Keratinocyte (primary cell): Measurements from ENCODE around the gene RAP2A. TPM values are rescaled to one million over a fixed set of nuclear protein-coding genes. Genes with fewer than 3 reads are reported as not detected.

Experiments
- DNase-seq: peaks from one replicate; pipeline ENCODE4 v3.0.0-alpha.2; 2011; ENCODE audit warnings: low read depth, missing footprints, low spot score
- FAIRE-seq: peaks from 2 replicates; lab custom pipeline; 2011; peaks lifted over from hg19 to GRCh38; lab: Jason Lieb, UNC
- H2AFZ ChIP-seq: 2 replicates; pipeline ENCODE4 v1.6.0; 2012; ENCODE audit warnings: low read length, control low read depth, inconsistent platforms; ENCODE audit not compliant: control insufficient read depth
- H3K27ac ChIP-seq: 2 replicates; pipeline ENCODE4 v1.5.1; 2011; ENCODE audit warnings: low read length; ENCODE audit not compliant: control insufficient read depth, insufficient read depth
- H3K27me3 ChIP-seq: 3 replicates; pipeline ENCODE4 v1.6.0; 2011; ENCODE audit warnings: low read length; ENCODE audit not compliant: control insufficient read depth, insufficient read depth; ENCODE audit errors: extremely low read depth
- H3K36me3 ChIP-seq, 2 experiments: 2 replicates in 1 of 2; 3 replicates in 1 of 2; pipeline ENCODE4 v1.5.1; 2011; ENCODE audit warnings: low read length in 2 of 2, mild to moderate bottlenecking in 1 of 2; ENCODE audit not compliant: control insufficient read depth in 2 of 2, insufficient read depth in 2 of 2; ENCODE audit errors: extremely low read depth in 1 of 2
- H3K4me1 ChIP-seq: 3 replicates; pipeline ENCODE4 v1.5.1; 2011; ENCODE audit warnings: low read length; ENCODE audit not compliant: control insufficient read depth, insufficient read depth; ENCODE audit errors: extremely low read depth
- H3K4me2 ChIP-seq: 3 replicates; pipeline ENCODE4 v1.6.0; 2011; ENCODE audit warnings: low read depth, low read length; ENCODE audit not compliant: control insufficient read depth, insufficient read depth; ENCODE audit errors: extremely low read depth
- H3K4me3 ChIP-seq, 3 experiments: fragments of 200-600 bp in 1 of 3; sonication (generic) in 1 of 3; 2 replicates in 2 of 3; 3 replicates in 1 of 3; pipeline ENCODE4 v1.5.1; 2011 to 2016; ENCODE audit warnings: low read length in 3 of 3, mild to moderate bottlenecking in 3 of 3, control low read depth in 2 of 3, inconsistent platforms in 1 of 3, low read depth in 1 of 3, mixed read lengths in 1 of 3, mixed run types in 1 of 3, moderate library complexity in 1 of 3; ENCODE audit not compliant: control insufficient read depth in 2 of 3, insufficient read depth in 2 of 3; ENCODE audit errors: extremely low read depth in 1 of 3
- H3K79me2 ChIP-seq: 2 replicates; pipeline ENCODE4 v1.6.0; 2012; ENCODE audit warnings: low read length; ENCODE audit not compliant: control insufficient read depth, insufficient read depth
- H3K9ac ChIP-seq: 3 replicates; pipeline ENCODE4 v1.6.0; 2011; ENCODE audit warnings: low read length; ENCODE audit not compliant: control insufficient read depth, insufficient read depth; ENCODE audit errors: extremely low read depth
- H3K9me1 ChIP-seq: 3 replicates; pipeline ENCODE4 v1.6.0; 2011; ENCODE audit warnings: low read length; ENCODE audit not compliant: control insufficient read depth, insufficient read depth; ENCODE audit errors: extremely low read depth
- H3K9me3 ChIP-seq: 2 replicates; pipeline ENCODE4 v1.5.1; 2012; ENCODE audit warnings: low read depth, low read length; ENCODE audit not compliant: control insufficient read depth
- H4K20me1 ChIP-seq: 3 replicates; pipeline ENCODE4 v1.6.0; 2011; ENCODE audit warnings: low read length; ENCODE audit not compliant: control insufficient read depth, insufficient read depth; ENCODE audit errors: extremely low read depth
- EZH2 ChIP-seq: IDR thresholded peaks from one replicate; pipeline ENCODE4 v1.6.1; 2012; ENCODE audit warnings: inconsistent platforms, mild to moderate bottlenecking, low read length, moderate library complexity
- dilution Hi-C: fragments of 300-500 bp; cut with MboI; formaldehyde crosslinking; loops from one replicate; pipeline ENCODE4 v1.7.0; 2020; ENCODE audit warnings: low sequenced_read_pairs; ENCODE audit not compliant: extremely low pct_ligation_motif_present
- polyA plus RNA-seq, 5 experiments: library from polyadenylated mRNA; depleted of rRNA in 3 of 5; stranded (reverse) in 3 of 5; stranded (forward) in 1 of 5; unstranded in 1 of 5; fragments of >200 nt; gene quantifications; 1 replicate in 1 of 5; 2 replicates in 3 of 5; 3 replicates in 1 of 5; pipeline versions ENCODE4 v1.2.1 to v1.2.3, GENCODE V29; 2011 to 2012; ENCODE audit warnings: missing spikeins in 2 of 5, low read depth in 1 of 5, low replicate concordance in 1 of 5
- small RNA-seq, 3 experiments: library from RNA; depleted of rRNA; stranded (forward); fragments of <200 nt; gene quantifications; one replicate each; pipeline ENCODE3, GENCODE V24; 2012; ENCODE audit warnings: low read depth in 3 of 3, low replicate concordance in 1 of 3; ENCODE audit not compliant: insufficient read length in 3 of 3
- TF ChIP-seq, protein P1 (sequence below), 3 experiments: IDR thresholded peaks in 1 of 3; conservative IDR thresholded peaks in 1 of 3; optimal IDR thresholded peaks in 1 of 3; 2 replicates in 2 of 3; 3 replicates in 1 of 3; pipeline versions ENCODE3 to v1.5.1; 2011; ENCODE audit warnings: low read length in 3 of 3, mild to moderate bottlenecking in 3 of 3, moderate library complexity in 2 of 3, control low read depth in 1 of 3, inconsistent platforms in 1 of 3; ENCODE audit not compliant: insufficient read depth in 2 of 3; ENCODE audit errors: extremely low read depth in 1 of 3

RAP2A gene
- polyA plus RNA-seq, 1 donor (not counting 4 experiments of a cell fraction or from before 2014, with no cell fraction given) = 19.0 TPM

DNA sequence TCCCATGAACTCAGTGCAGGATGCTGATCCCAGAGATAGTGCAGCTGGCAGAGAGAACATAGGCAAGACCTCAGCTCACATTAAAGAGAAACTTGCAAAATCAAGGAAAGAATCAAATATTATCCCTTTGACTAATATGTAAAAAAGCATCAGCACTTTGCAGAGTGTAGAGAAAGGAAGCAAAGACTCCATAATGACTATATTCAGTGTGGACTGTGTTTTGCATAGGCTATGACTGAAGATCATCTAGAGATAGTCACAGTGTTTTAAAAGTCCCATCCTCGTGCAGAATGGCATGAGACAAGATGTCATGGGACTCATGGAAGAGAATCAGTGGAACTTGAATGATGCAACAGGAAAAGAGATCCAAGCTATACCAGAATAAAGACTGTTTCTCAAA, 84.0 kb downstream of the RAP2A start:
- no peaks in the 10 kb centered on the region for H3K36me3 ChIP-seq
- FAIRE-seq = no peak
- no peaks in the 10 kb centered on the region for H3K27me3 ChIP-seq
- H3K4me3 ChIP-seq = no peak overlapping the region
- H3K4me2 ChIP-seq = no peak overlapping the region
- dilution Hi-C loops = no loop called here
- no peaks in the 10 kb centered on the region for H4K20me1 ChIP-seq
- H2AFZ ChIP-seq = no peak overlapping the region
- no peak for TF ChIP-seq EZH2
- TF ChIP-seq, protein P1, sequence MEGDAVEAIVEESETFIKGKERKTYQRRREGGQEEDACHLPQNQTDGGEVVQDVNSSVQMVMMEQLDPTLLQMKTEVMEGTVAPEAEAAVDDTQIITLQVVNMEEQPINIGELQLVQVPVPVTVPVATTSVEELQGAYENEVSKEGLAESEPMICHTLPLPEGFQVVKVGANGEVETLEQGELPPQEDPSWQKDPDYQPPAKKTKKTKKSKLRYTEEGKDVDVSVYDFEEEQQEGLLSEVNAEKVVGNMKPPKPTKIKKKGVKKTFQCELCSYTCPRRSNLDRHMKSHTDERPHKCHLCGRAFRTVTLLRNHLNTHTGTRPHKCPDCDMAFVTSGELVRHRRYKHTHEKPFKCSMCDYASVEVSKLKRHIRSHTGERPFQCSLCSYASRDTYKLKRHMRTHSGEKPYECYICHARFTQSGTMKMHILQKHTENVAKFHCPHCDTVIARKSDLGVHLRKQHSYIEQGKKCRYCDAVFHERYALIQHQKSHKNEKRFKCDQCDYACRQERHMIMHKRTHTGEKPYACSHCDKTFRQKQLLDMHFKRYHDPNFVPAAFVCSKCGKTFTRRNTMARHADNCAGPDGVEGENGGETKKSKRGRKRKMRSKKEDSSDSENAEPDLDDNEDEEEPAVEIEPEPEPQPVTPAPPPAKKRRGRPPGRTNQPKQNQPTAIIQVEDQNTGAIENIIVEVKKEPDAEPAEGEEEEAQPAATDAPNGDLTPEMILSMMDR (optimal IDR thresholded peaks at IDR 0.05 in 1 of 3, IDR thresholded peaks at IDR 0.05 in 1 of 3, conservative IDR thresholded peaks at IDR 0.05 in 1 of 3; ENCODE audit: extremely low read depth in 1 of 3, insufficient read depth in 2 of 3, low read length in 3 of 3) = no peak
- no peaks in the 10 kb centered on the region for H3K9me3 ChIP-seq
- no peak for DNase-seq
- H3K4me1 ChIP-seq = no peaks in the 10 kb centered on the region
- H3K79me2 ChIP-seq = no peaks in the 10 kb centered on the region
- no peak overlapping the region for H3K27ac ChIP-seq
- no peaks in the 10 kb centered on the region for H3K9me1 ChIP-seq
- no peak overlapping the region for H3K9ac ChIP-seq

Small RNA genes lying within 50 kb of the gene (small RNA-seq; reads per million reads assigned to genes)
- 0 reads per million in 3 experiments for gene AL442067.1

Other genes starting within 250 kb of the RAP2A start
- gene MBNL2, start 211.8 kb upstream of the RAP2A start, polyA plus RNA-seq = 19.3 to 28.4 TPM (median 22.2 TPM) in 3 replicates